Forelimb muscle (tissue), 1 donor: ENCODE data around the gene CAPN7. TPM values are rescaled to one million over a fixed set of nuclear protein-coding genes. Genes with fewer than 3 reads are reported as not detected.

Experiments used
- DNase-seq: peaks from one replicate; pipeline ENCODE4 v3.0.0-alpha.2; 2013; ENCODE audit warnings: low read depth
- polyA plus RNA-seq: library from polyadenylated mRNA; unstranded; fragments of 120-200 nt; gene quantifications from one replicate; pipeline ENCODE4 v1.2.1, GENCODE V29; 2013; ENCODE audit not compliant: insufficient read length

The CAPN7 gene
- polyA plus RNA-seq, 1 donor: 24.9 TPM

DNA sequence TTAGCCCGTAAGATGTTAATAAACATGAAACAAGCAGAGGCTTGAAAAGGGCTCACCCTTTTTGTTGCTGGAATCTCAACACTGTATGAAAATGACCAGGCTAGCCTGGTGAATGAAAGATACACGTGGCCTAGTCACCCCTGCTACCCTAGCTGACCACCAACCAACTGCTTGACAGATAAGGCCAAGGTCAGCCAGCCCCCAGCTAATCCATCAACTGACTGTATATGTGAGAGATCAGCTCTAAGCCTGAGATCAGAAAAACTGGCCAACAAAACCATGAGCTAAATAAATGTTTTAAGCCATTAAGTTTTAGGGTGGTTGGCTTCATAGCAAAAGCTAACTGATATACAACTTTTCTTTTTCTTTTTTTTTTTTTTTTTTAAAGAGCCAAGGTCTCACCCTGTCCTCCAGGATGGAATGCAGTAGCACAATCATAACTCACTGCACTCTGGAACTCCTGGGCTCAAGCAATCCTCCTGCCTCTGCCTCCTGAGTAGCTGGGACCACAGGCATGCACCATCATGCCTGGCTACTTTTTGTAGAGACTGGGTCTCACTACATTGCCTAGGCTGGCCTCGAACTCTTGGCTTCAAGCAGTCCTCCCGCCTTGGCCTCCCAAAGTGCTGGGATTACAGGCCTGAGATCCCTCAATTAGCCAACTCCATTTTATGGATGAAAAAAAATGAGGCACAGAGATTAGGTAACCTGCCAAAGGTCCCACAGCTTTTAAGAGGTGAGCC, 91.7 kb downstream of the CAPN7 start:
- DNase-seq: no peak

DNA sequence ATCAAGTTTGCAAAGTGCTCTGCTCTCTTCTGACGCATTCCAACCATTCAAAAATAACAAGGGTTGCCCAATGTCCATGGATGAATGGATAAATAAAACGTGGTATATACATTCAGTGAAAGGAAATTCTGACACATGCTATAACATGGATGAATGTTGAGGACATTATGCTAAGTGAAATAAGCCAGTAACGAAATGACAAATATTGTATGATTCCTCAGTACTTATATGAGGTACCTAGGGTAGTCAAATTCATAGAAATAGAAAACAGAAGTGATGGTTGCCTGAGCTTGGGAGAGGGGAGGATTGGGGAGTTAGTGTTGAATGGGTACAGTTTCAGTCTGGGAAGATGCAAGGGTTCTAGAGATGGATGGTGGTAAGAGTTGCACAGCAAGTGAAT, 92.5 kb downstream of the CAPN7 start:
- no peak for DNase-seq

DNA sequence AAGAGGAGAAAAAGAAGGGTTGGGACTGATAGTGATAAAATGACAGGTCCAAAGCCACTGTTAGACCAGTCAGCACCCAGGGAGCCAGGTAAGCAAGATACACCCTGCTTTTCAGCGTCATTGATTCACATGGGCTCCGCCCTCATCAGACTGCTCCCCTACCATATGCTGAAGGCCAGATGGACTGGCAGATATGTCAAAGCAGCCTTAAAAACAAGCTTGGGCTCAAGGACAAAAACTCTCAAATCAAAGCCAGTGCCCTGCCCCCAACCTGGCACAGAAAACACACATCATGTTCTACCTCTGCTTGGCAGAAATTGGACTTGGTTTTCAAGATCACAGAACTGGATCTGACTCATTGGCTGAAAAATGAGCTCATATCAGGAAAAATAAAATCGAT, 93.0 kb downstream of the CAPN7 start:
- DNase-seq: no peak

DNA sequence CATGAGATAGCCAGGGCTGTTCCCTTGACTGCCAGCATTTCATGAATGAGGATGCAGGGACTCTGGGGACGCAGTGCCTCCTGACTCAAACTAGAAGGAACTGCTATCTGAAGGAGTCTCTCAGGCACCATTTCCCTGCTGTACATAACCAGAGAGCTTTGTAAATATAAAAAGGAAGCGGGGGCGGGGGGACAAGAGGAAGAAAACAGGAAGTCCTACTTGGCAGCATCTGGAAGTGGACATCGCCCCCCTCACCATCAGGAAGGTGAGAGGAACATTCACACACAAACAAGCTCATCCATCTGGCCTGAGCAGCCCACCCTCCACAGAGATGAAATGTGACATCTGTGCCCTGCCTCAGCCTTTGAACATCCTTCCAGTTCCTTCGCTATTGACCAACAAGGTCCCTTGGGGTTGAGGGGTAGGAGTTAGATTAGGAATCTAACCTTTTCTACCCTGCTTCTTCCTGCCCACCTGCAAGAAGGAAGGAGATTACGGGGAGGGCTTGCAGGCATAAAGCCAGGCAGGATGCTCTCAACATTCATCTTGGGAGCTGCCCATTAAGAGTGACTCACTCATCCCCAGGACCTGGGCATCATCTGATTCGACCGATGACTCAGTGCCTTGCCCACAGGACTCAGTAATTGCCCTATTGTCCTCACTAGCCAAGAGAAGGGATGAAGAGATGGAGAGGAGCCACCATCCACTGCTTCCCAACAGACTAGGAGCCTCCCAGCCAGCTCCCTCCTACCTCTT, 94.5 kb downstream of the CAPN7 start:
- DNase-seq: no peak

DNA sequence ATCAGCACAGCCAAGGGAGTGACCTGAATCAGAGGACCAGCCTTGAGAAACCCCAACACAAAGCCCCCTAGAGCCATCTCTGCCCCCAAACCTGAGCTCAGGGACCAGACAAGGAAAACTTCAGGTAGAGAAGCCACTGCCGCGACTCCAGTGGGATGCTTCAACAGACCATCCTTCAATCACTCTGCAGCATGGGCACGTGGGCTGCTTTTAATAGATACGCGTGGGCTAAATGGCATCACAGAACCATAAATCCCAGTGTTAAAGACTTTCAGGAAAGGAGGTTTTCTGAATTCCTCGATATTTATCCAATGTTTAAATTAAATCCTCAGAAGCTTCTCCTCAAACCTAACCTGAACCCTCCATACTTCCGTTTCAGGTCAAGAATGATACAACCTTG, 95.7 kb downstream of the CAPN7 start:
- no peak for DNase-seq

Other genes starting within 250 kb of the CAPN7 start
- gene MRPS25, start 140.9 kb upstream of the CAPN7 start, polyA plus RNA-seq: 53.2 TPM
- 22.2 TPM for gene RBSN, start 107.1 kb upstream of the CAPN7 start, polyA plus RNA-seq
- gene SH3BP5, start 126.3 kb downstream of the CAPN7 start, polyA plus RNA-seq: 24.9 TPM
- gene METTL6, start 221.3 kb downstream of the CAPN7 start, polyA plus RNA-seq: 17.1 TPM
- 11.3 TPM for gene EAF1, start 221.4 kb downstream of the CAPN7 start, polyA plus RNA-seq